ENCODE results near the gene TGIF2. TPM values are rescaled to one million over a fixed set of nuclear protein-coding genes. Genes with fewer than 3 reads are reported as not detected.

TGIF2 gene
- total and polyA plus RNA-seq, 2 of the 13 experiments (the other 11 are each of a cell fraction or from before 2014, with no cell fraction given) = 41.3 to 53.9 TPM

GRCh38 chr20:36542516-36543183 is 30.7 kb upstream of the TGIF2 start (continued):
- TF ChIP-seq ARID4A (CRISPR knock-in tag; IDR thresholded peaks at IDR 0.05; ENCODE audit: borderline replicate concordance) (0 out of 2 replicates have a peak, but pooled peaks have one; percentile 11), ZBTB7A (CRISPR knock-in tag; IDR thresholded peaks at IDR 0.05) (0 out of 2 replicates have a peak, but pooled peaks have one; percentile 53), SMC3 (IDR thresholded peaks at IDR 0.05; ENCODE audit: low read length) (no peak), RBM39 (IDR thresholded peaks at IDR 0.05; ENCODE audit: low read depth, low read length, poor library complexity, severe bottlenecking) (peak; percentile 27), ZNF263 (CRISPR knock-in tag; IDR thresholded peaks at IDR 0.05) (peak; percentile 21; the same call in 1 of the 2 replicates), ZNF577 (CRISPR knock-in tag; IDR thresholded peaks at IDR 0.05; ENCODE audit: borderline replicate concordance, low read depth) (no peak), KDM3A (CRISPR knock-in tag; IDR thresholded peaks at IDR 0.05; ENCODE audit: low read depth) (0 out of 2 replicates have a peak, but pooled peaks have one; percentile 25), MXD1 (CRISPR knock-in tag; IDR thresholded peaks at IDR 0.05) (0 out of 2 replicates have a peak, but pooled peaks have one; percentile 26), FOXA1 (IDR thresholded peaks at IDR 0.05) (no peak), FOXA1 (CRISPR knock-in tag; IDR thresholded peaks at IDR 0.05) (no peak), NCOA1 (CRISPR knock-in tag; IDR thresholded peaks at IDR 0.05) (0 out of 2 replicates have a peak, but pooled peaks have one; percentile 6), ZNF710 (CRISPR knock-in tag; IDR thresholded peaks at IDR 0.05; ENCODE audit: borderline replicate concordance) (0 out of 2 replicates have a peak, but pooled peaks have one; percentile 37)
